ENCODE data around the gene CCN5. TPM values are rescaled to one million over a fixed set of nuclear protein-coding genes. Genes with fewer than 3 reads are reported as not detected.

Gene CCN5
- total RNA-seq, 1 donor from 2014 or later = not detected

Other genes with a start within 250 kb of the CCN5 start
- 2.6 and 2.8 TPM in 2 replicates for gene TTPAL, start 239.5 kb upstream of the CCN5 start, total RNA-seq
- gene SERINC3, start 193.3 kb upstream of the CCN5 start, total RNA-seq = 87.0 and 130 TPM in 2 replicates
- 138 and 215 TPM in 2 replicates for gene PKIG, start 132.8 kb upstream of the CCN5 start, total RNA-seq
- gene ADA, start 63.7 kb upstream of the CCN5 start, total RNA-seq = 11.1 and 16.3 TPM in 2 replicates
- gene KCNK15, start 30.5 kb downstream of the CCN5 start, total RNA-seq = not detected in 2 replicates
- under 0.01 TPM in 1 of 2 replicates, not detected in the other for gene RIMS4, start 95.2 kb downstream of the CCN5 start, total RNA-seq
- gene YWHAB, start 170.3 kb downstream of the CCN5 start, total RNA-seq = 76.9 and 96.6 TPM in 2 replicates
- gene PABPC1L, start 194.7 kb downstream of the CCN5 start, total RNA-seq = 0.44 and 0.79 TPM in 2 replicates
- gene TOMM34, start 245.0 kb downstream of the CCN5 start, total RNA-seq = 13.7 and 15.1 TPM in 2 replicates

Measured in lung microvascular endothelial cell (primary cell).